Activated naive CD8-positive, alpha-beta T cell treated with anti-CD3 and anti-CD28 coated beads, Interleukin-2, amount 50 U/mL, for 16 hours (primary cell): Measurements from ENCODE around the gene LRRC23.
"Not testable (repeated sequence)": the region's sequence is repeated elsewhere in the genome, so short reads cannot be mapped to it uniquely, and the experiment has no call there.

ENCODE experiments used
- DNase-seq: peaks from one replicate; pipeline ENCODE4 v3.0.0-alpha.2; 2020; ENCODE audit warnings: low read depth, low spot score

LRRC23 gene

GRCh38 chr12:6872073-6873048 lies 32.3 kb upstream of the LRRC23 start:
- DNase-seq: peak; percentile 67

- peak; percentile 99 for DNase-seq
These were observed 31.3 kb upstream of the LRRC23 start, which contains the start of gene SPSB2 for GRCh38 chr12:6873094-6874014. SPSB2 (minus strand) TSS chr12:6873303; CDS start chr12:6872901, 402 bp downstream.

GRCh38 chr12:6874015-6874368 lies 30.6 kb upstream of the LRRC23 start:
- not testable (repeated sequence) for DNase-seq

- not testable (repeated sequence) for DNase-seq
These were observed 24.8 kb upstream of the LRRC23 start for GRCh38 chr12:6879824-6880223.

- DNase-seq: no peak
These were observed 21.4 kb upstream of the LRRC23 start for GRCh38 chr12:6883252-6883651.

- DNase-seq: no peak
These were observed 20.9 kb upstream of the LRRC23 start for GRCh38 chr12:6883683-6884082.

- DNase-seq: no peak
These were observed 20.1 kb upstream of the LRRC23 start for GRCh38 chr12:6884539-6884938.

GRCh38 chr12:6886206-6886999 lies 18.2 kb upstream of the LRRC23 start:
- not testable (repeated sequence) for DNase-seq

- DNase-seq: no peak
These were observed 17.2 kb upstream of the LRRC23 start for GRCh38 chr12:6887460-6887859.

GRCh38 chr12:6888360-6888759 lies 16.3 kb upstream of the LRRC23 start:
- DNase-seq: no peak

- DNase-seq: not testable (repeated sequence)
These were observed 15.8 kb upstream of the LRRC23 start for GRCh38 chr12:6888794-6889193.

GRCh38 chr12:6889775-6890573 lies 14.6 kb upstream of the LRRC23 start:
- DNase-seq: not testable (repeated sequence)

- peak; percentile 96 for DNase-seq
These were observed 13.6 kb upstream of the LRRC23 start for GRCh38 chr12:6890789-6891645.

- DNase-seq: no peak
These were observed 13.0 kb upstream of the LRRC23 start for GRCh38 chr12:6891646-6892001.

- not testable (repeated sequence) for DNase-seq
These were observed 11.9 kb upstream of the LRRC23 start for GRCh38 chr12:6892683-6893082.

GRCh38 chr12:6894321-6894720 lies 10.3 kb upstream of the LRRC23 start:
- no peak for DNase-seq

- DNase-seq: no peak
These were observed 7.7 kb upstream of the LRRC23 start for GRCh38 chr12:6896846-6897435.

- no peak for DNase-seq
These were observed 5.2 kb upstream of the LRRC23 start for GRCh38 chr12:6899427-6899826.

GRCh38 chr12:6899837-6900519 lies 4.6 kb upstream of the LRRC23 start:
- no peak for DNase-seq
